Measurements from ENCODE around the gene CDC27.

DNA sequence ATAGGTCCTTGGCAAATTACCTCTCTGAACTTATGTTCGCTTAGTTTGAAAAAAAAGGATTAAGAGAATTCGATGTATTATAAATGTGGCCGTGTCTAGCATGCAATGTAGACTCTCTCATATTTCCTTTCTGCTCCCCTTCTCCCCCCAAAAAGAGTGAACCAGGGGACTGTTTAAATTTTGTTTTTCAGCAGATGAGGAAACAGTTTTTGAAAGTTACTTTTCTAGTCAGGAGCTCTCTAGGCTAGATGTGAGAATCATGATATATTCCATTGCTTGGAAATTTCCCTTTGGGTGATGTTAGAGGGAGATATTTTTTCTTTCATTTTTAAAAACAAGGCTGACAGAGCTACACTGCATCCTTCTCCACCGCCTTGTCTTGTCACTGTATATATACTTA is 1.1 kb upstream of the CDC27 start:
- TF ChIP-seq EZH2 (IDR thresholded peaks at IDR 0.05; ENCODE audit: borderline replicate concordance, insufficient read depth, low read depth, low read length, poor library complexity, severe bottlenecking) = no peak
- TF ChIP-seq, protein P1, sequence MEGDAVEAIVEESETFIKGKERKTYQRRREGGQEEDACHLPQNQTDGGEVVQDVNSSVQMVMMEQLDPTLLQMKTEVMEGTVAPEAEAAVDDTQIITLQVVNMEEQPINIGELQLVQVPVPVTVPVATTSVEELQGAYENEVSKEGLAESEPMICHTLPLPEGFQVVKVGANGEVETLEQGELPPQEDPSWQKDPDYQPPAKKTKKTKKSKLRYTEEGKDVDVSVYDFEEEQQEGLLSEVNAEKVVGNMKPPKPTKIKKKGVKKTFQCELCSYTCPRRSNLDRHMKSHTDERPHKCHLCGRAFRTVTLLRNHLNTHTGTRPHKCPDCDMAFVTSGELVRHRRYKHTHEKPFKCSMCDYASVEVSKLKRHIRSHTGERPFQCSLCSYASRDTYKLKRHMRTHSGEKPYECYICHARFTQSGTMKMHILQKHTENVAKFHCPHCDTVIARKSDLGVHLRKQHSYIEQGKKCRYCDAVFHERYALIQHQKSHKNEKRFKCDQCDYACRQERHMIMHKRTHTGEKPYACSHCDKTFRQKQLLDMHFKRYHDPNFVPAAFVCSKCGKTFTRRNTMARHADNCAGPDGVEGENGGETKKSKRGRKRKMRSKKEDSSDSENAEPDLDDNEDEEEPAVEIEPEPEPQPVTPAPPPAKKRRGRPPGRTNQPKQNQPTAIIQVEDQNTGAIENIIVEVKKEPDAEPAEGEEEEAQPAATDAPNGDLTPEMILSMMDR (IDR thresholded peaks at IDR 0.05) = no peak

Measured in B cell (primary cell).